HL-60/S4 treated with phorbol 12-myristate 13-acetate at 8.2 ng/mL for 4 days and 3 days (cell line): ENCODE results near the gene ENO3.

Experiments used
- in situ Hi-C: fragments of 300-500 bp; cut with MboI; formaldehyde crosslinking; loops from 2 replicates; pipeline ENCODE4 v1.15.0; 2022; ENCODE audit warnings: low sequenced_read_pairs

Gene ENO3

DNA sequence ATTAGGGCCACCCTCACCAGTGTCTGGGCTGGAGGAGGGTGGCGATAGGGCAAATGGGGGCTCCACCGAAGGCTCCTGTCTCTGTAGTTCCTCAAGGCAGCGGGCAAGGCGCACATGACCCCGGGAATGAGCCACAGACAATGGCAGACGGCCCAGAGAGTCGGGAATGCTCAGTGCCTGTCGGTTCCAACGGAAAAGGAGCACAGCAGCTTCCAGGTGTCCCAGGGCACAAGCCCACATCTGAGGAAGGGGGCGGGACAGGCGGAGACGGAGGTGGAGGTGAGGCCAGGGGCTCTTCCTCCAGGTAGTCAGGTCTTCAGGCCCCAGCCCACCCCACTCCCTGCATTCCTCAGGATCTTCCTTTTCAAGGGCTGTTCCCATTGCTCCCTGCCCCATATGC lies 21.8 kb downstream of the ENO3 start:
- in situ Hi-C loops = no loop called here

DNA sequence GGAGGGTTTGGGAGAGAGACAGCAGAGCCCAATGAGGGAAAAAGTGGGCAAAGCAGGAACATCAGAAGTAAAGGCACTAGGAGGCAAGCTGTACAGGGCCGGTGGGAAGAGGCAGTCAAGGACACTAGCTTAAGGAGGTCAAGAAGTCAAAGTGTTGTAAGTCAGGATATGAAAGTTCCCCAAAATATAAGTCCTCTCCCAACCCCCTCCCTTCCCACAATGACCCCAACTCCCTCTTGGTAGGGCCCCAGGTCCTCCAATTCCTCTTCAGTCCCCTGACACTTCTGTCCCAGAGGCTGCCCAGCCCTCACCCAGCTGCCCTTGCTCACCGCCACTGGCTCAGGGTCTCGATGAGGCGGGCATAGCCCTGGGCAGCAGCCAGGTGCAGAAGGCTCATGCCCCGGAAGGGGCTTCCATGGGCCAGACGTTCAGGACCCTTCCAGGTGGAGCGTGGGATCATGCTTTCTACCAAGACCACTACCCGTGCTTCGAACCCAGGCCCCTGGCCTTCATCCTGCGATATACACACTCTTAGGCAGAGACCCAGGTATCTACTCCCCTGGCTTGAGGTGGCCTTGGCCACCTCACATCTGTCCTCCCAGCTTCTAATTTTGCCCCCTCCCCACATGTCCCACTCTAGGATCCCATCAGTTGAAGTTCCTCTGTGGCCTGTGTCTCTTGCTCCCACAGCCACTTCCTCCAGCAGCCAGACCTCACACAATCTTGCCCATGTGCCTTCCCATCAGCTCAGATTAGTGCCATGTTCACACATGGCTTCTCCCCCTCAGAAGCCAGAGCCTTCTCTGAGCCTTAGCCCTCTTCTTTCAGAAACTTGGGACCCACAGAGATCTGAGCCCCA lies 22.6 kb downstream of the ENO3 start:
- in situ Hi-C loops = no loop called here

GRCh38 chr17:4974115-4974670 lies 23.3 kb downstream of the ENO3 start:
- in situ Hi-C loops = no loop called here

GRCh38 chr17:4978726-4979125 lies 27.8 kb downstream of the ENO3 start:
- in situ Hi-C loops = no loop called here

- in situ Hi-C loops = no loop called here
Measured at GRCh38 chr17:4980644-4981216, 29.8 kb downstream of the ENO3 start.

DNA sequence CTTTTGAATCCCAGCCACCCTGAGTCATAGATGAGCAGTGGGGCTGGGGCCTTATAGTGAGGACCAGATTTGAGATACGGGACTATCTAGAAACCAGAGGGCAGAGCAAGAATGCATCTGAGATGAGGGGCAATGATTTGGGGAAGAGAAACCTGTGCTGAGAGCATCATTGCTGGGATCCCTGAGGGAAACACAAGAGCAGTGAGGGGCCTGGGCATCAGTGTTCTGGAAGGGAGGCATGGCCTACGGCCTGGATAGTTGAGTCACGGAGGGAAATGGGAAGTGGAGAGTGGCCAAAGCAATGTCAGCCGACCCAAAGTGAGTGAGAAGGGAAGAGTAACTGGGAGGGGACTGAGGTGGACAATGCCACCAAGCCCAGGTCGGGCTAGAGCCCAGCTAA lies 31.4 kb downstream of the ENO3 start:
- in situ Hi-C loops = no loop called here

DNA sequence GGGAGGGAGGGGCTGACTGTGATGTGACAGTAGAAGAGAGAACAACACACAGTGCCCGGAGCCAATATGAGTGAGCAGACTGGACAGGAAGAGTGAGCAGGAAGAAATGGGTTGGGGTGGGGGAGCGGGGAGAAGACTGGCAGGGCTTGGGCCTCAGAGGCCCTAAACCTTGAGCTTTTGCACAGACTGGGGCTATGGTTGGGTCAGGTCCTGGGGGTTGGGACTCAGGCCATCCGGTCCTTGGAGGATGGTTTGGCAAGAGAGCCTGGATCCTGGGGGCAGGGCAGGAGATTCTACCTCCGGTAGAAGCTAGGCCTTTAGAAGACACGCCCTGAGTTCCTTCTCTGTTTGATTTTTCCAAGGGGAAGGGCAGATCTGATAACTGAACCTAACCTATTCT lies 35.5 kb downstream of the ENO3 start:
- in situ Hi-C loops = no loop called here

DNA sequence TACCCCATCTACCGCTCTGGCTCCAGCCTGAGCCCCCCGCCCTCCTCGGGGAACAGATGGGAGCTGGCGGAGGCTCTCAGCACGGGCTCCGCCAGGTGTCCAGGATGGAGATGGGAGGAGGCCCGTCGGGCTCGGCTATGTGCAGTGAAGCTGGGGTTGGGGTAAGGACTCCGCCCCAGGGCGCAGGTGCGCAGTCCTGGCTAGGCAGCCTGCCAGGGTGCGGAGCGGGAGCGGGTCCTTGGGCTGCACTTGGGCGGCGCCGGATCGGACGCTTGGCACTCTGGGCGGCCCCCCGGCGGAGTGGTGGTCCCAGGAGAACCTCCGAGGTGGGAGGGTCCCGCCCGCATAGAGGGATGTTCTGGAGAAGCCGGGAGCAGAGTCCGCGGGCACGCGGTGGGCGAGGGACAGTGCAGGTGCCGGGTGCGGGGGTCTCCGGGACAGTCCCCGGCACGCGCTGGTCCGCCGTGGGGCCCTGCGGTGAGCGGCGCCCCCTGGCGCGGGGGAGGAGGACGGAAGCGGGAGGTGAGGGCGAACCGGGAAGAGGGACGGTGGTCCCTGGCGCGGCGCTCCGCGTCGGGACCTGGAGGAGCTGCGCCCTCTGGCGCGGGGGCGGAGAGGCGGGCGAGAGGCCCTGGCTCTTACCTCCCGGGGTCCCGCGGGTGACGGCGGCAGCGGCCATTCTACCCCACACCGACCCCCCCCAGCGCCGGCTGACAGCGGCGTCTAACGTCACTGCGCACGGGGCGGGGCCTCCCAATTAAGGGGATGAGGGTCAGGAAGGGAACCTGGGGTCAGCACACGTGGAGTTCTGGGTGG lies 36.2 kb downstream of the ENO3 start, which contains the start of gene CAMTA2:
CAMTA2 (minus strand) TSS at position 725 of the 816 bp plus-strand sequence. CDS start 1,453 bp downstream, outside the sequence.
- in situ Hi-C loops = no loop called here

DNA sequence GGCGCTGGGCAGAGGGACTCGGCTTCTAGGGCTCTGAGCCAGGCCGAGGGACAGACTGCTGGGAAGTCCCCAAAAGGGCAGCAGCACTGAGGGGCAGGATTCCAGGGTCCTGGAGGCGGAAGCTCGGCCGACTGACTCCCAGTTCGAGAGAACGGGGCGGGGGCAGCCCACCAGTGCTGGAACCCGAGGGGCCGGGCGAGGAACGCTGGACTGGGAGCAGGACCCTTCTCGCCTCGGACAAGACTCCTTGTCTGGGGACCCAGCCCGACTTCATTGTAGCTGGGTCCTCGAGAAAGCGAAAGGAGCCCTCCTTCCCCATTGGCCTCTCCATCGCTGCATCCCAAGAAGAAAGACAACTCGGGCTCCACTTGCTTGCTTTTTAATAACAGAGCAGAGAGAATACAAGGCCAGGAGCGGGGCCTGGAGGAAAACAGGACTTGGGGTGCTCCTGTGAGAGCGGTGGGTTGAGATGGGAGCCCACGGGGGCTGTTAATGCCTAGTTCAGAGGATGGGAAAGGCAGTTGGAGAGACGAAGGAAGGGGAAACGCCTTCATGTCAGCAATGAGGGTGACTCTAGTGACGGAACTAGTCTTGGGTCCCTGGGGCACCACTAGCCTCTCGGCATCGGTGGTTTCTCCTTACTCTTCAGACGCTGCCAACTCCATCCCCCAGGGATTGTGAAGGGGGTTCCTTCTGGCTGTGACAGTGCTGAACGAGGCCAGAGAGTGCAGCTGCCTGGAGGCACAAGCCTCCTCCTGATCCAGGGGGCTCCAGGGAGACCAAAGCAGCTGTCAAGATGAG lies 37.0 kb downstream of the ENO3 start:
- in situ Hi-C loops = no loop called here

DNA sequence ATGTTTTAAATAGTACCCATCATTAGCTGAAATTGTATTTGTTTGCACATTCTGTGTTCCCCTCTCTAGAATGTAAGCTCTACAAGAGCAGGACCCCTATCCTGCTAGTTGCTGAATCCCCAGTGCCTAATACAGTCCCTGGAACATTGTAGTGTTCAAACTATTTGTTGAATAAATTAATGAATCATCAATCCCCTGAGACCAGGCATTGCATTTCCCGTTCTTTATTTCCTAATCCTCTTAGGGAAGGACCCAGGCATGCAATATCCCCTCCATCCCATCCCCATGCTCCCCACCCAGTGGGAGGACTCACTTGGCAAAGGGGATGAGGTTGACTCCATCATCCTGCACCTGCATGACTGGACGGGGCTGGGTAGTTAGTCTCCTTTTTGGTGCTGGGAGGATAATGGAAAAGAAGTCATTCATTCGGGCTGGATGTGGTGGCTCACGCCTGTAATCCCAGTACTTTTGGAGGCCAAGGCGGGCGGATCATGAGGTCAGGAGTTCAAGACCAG lies 43.2 kb downstream of the ENO3 start:
- in situ Hi-C loops = no loop called here

DNA sequence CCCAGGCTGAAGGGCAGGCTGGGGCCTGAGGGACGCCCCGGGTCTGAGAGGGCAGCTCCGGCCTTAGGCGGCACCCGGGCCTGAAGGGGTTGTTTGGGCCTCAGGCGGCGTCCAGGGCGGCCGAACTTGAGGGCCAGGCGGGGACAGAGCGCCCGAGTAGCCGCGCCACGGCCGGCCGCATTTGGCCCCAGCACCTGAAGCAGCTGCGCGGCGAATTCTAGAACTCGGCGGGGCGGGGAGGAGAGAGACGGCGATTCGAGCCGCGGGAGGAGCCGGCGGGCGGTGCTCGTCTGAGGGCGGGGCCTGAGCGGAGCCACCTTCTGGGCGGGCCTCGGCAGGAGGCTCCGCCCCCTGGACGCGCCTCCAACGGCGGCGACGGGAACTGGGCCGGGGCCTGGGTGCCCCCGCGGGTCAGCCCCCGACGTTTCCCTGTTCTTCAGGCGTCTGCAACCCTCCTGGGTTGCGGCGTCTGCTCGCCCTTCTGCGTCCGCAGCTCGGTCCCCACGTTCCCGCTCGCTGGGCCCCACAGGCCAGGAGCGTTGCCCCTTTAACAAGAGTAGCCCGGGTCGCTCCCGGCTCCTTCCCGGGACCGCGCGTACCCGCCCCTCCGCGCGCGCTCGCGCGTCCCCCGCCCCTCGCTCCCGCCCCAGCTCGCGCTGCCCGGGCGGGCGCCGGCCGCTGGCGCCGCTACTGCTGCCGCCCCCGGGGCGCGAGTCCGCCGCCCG lies 46.5 kb downstream of the ENO3 start, which contains the start of the genes INCA1 and KIF1C:
INCA1 (minus strand) TSS at position 221 of the 725 bp plus-strand sequence. CDS start 3,085 bp downstream, outside the sequence.
KIF1C (plus strand) TSS at position 649 of the 725 bp plus-strand sequence. CDS start 2,297 bp downstream, outside the sequence.
- in situ Hi-C loops = no loop called here

DNA sequence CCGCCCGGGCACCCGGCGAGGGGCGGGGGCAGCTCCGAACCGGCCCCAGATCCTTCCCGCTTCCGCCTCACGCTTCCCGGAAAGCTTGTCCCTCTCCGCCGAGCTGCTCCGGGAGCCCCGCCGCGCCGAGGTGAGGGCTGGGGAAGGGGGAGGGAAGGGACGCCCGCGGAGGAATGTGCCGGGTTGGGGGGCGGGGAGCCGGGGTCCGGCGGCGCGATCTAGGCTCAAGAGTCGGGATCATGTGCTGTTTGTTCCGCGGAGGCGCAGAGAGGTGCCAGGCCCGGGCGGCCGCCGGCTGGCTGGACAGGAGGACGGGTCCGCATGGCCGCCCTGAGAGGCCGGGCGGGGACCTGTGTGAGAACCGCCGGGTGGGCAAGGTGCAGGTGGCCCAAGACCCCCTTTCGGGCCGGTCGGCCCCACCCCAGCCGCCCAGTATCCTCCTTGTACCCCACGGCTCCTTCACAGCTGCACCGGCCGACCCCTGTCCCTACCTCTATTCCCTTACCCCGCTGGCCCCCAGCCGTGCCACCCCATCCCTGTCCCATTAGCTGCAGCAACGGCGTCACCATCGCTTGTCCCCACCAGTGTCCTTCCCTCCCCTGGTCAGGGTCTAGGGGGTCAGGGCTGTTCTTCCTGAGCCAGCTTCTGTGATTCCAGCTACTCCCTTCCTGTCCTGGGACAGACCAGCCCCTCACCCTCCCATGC lies 47.3 kb downstream of the ENO3 start:
- in situ Hi-C loops = no loop called here

- in situ Hi-C loops = no loop called here
Measured at GRCh38 chr17:4998732-4999429, 48.0 kb downstream of the ENO3 start.

- in situ Hi-C loops = no loop called here
Measured at GRCh38 chr17:4999430-5000093, 48.6 kb downstream of the ENO3 start.

- in situ Hi-C loops = no loop called here
Measured at GRCh38 chr17:5000237-5000639, 49.3 kb downstream of the ENO3 start.

DNA sequence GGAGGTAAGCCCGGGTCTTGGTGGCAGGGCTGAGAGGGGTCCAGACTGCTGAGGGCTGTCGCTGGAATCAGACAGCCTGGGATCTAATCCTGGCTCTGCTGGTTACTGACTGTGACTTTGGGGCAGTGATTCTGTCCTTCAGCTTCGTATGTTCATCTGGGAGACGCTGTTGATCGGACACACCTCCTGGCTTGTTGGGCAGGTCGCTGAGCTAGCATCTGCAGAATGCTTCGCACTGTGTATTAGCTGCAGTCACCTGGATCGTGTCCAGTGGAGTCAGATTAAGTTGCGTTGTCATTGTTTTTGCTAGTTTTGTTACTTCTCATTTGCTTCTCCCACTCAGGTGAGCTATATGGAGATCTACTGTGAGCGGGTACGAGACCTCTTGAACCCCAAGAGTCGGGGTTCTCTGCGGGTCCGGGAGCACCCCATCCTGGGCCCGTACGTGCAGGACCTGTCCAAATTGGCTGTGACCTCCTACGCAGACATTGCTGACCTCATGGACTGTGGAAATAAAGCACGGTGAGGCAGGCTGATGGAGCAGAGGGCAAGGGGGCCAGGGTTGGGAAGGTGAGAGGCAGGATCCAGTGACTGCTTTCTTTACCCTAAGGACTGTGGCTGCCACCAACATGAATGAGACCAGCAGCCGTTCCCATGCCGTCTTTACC lies 51.3 kb downstream of the ENO3 start:
- in situ Hi-C loops = no loop called here
